ENCODE data around the gene BNC2.
"Not testable (repeated sequence)": the region's sequence is repeated elsewhere in the genome, so short reads cannot be mapped to it uniquely, and the experiment has no call there.

The BNC2 gene

DNA sequence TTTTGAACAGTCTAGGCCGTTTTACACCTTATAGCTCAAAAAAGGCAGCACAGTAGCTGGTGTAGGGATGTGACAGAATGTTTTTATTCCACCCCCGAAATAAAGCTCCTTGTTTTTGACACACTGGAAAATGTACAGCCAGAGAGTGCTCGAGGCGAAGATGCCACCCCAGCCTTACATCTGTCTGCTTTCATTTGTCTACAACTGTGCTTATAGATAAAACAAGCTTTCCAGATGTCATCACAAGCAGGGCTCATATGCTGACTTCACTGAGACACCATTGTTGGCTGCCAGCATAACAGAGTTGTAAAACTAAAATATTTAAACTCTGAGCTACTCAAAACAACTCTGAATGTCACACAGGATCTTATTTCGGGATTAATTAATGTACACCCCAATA is 386.3 kb downstream of the BNC2 start:
- no peak for DNase-seq

- no peak for DNase-seq
Observed at GRCh38 chr9:16482764-16483163, 387.7 kb downstream of the BNC2 start.

- not testable (repeated sequence) for DNase-seq
Observed at GRCh38 chr9:16480584-16480983, 389.9 kb downstream of the BNC2 start.

- DNase-seq = no peak
Observed at GRCh38 chr9:16475996-16476395, 394.5 kb downstream of the BNC2 start.

DNA sequence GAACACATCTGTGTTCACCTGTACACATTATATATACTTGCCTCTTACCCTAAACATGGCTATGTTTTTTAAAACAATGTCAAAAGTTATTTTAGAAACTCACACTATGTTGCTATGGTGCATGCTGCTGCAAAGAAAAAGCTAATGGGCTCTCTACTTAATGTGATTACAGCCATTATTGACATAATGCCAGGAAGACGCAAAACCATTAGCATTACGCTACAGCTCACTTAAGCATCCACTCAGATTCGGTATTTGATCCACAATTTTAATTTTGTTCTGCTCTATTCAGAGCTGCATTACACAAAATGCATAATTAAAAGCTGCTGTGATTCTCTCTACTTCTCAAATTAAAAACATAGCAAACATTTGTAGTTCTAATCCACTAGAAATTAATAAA is 395.2 kb downstream of the BNC2 start:
- no peak for DNase-seq

- DNase-seq = no peak
Observed at GRCh38 chr9:16469184-16469583, 401.3 kb downstream of the BNC2 start.

- no peak for DNase-seq
Observed at GRCh38 chr9:16461851-16462250, 408.6 kb downstream of the BNC2 start.

GRCh38 chr9:16461137-16461840 is 409.2 kb downstream of the BNC2 start:
- no peak for DNase-seq

DNA sequence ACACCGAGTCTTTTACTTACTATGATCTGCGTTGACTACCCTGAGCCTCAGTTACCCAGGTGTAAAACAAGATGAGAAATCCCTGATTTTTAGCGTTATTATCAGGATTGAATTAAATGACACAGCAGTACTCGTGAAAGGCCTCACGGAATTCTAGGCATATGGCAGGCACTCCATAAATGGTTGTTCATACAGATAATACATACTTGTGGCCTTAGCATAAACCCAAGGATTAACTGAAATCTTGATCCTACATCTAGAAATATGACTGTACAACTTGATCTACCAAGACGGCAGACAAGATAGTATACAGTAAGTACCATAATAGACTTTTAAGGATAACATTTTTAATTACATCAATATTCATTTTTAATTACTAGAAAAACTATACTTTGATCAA is 409.8 kb downstream of the BNC2 start:
- no peak for DNase-seq

GRCh38 chr9:16459421-16460148 is 410.9 kb downstream of the BNC2 start:
- no peak for DNase-seq

DNA sequence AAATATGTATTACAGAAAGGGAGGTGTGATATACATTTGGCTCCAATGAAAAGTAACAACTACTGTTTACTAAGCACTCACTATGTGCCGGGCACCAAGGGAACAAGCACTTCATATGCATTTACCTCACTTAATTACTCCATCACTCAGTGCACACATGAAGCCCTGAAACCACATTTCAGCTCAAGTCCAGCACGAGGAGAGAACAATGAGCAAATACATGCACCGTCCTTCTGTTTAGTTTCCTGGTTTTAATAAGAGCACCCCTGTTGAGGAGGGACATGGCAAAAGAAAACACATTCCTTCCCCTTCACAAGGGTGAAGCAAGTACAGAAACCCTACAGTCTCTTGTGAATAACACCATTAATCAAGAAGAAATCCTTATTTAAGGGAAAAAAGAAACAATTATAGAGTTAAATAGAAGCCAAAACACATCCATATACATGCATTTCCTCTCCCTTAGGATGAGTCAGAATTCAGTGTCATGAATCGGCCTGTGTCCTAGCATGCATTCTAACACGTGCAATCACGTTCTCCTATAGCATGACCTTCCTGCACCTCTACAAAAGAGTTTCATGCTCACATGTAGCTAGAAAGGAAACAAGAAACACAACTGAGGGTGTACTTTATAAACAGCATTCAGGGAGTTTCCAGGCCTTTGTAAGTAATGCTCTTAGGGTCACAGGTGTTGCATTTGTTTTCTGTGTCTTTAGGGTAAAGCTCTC is 411.6 kb downstream of the BNC2 start:
- DNase-seq = no peak

GRCh38 chr9:16455842-16456241 is 414.6 kb downstream of the BNC2 start:
- no peak for DNase-seq

- DNase-seq = no peak
Observed at GRCh38 chr9:16453390-16453789, 417.1 kb downstream of the BNC2 start.

DNA sequence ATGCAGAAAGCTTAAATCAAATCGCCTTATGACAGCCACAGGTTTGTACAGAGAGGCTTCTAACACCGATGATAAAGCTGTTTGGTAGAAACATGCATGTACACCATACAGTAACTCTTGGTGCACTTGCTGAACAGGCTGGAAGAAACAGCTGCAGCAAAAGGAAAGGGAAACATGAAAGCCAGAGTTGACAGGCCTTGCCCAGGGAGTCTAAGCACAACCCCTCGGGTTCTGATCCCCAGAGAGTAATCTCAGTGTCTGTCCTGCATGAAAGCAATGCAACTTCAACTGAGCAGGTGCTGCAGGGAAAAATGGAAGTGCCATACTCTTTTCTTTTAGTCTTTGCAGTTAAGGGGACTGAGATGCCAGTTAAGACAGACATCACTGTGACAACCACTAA is 419.9 kb downstream of the BNC2 start:
- DNase-seq = no peak

DNA sequence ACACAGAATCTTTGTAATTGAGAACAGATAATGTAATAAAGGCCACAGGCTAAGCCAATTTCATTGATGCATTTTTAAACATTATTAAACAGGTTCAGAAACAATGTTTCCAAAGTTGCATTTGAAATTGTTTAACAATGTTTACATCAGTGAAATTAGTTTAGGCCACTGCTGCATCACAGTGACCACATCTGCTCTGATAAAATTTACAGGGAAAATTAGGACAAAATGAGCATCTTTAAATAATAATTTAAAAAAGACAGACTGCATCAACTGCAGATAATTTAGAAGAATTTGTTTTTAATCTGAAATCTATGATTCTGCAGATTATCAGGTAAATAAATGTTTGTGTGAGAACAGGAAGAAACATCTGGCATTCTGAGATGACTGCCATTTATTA is 420.4 kb downstream of the BNC2 start:
- DNase-seq = no peak

- DNase-seq = no peak
Observed at GRCh38 chr9:16449076-16449730, 421.3 kb downstream of the BNC2 start.

DNA sequence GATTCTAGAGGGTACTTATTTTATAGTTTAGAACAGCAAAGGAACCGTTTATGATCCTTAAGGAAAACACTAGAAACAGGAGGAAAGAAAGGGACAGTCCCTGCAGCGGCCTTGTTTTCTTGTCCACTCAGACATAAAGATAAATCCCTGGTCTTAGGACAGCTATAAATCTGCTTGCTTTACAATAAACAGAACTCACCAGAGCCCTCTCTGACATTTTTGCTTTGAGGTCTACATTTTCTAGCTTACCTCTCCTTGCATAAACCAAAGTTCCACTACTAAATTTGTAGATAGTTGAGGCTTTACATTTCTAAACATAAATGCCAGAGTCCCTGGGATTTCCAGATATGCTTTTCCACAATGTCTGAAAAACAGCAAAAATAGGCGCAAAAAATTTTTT is 422.5 kb downstream of the BNC2 start:
- no peak for DNase-seq

GRCh38 chr9:16446636-16447035 is 423.8 kb downstream of the BNC2 start:
- DNase-seq = no peak

- no peak for DNase-seq
Observed at GRCh38 chr9:16445141-16445920, 425.1 kb downstream of the BNC2 start.

DNA sequence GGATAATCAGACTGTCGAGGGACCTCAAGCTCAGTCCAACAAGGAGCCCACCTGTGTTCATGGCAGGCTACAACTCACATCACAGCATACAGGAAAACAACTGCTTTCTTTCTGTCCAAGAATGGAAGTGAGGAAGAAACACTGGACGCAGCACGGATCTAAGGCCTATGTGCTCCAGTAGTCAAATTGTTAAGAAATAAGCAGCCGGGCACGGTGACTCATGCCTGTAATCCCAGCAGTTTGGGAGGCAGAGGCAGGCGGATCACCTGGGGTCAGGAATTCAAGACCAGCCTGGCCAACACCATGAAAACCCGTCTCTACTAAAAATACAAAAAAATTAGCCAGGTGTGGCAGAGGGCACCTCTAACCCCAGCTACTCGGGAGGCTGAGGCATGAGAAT is 427.8 kb downstream of the BNC2 start:
- no peak for DNase-seq

GRCh38 chr9:16441791-16442190 is 428.7 kb downstream of the BNC2 start:
- DNase-seq = no peak

DNA sequence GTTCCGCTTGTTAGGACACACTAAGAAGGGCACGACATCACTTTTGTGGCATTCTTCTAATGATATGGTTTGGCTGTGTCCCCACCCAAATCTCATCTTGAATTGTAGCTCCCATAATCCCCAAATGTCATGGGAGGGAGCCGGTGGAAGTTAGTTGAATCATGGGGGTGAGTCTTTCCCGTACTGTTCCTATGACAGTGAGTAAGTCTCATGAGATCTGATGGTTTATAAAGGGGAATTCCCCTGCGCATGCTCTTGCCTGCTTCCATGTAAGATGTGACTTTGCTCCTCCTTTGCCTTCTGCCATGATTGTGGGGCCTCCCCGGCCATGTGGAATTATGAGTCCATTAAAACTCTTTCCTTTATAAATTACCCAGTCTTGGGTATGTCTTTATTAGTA is 431.6 kb downstream of the BNC2 start:
- DNase-seq = not testable (repeated sequence)

- DNase-seq = no peak
Observed at GRCh38 chr9:16436545-16436944, 433.9 kb downstream of the BNC2 start.
